Endometrial microvascular endothelial cells (primary cell): ENCODE results near the gene NAXD. TPM values are rescaled to one million over a fixed set of nuclear protein-coding genes. Genes with fewer than 3 reads are reported as not detected.
"Not testable (repeated sequence)": the region's sequence is repeated elsewhere in the genome, so short reads cannot be mapped to it uniquely, and the experiment has no call there.

Source experiments
- in situ Hi-C: cut with HindIII; loops from 2 replicates; pipeline ENCODE4 v1.10.0; 2017; ENCODE audit warnings: low sequenced_read_pairs, low pct_unique_long_range_greater_than_20kb; ENCODE audit errors: inconsistent ontology term
- total RNA-seq: library from RNA; depleted of rRNA; stranded (reverse); fragments of >200 nt; gene quantifications from one replicate; pipeline ENCODE4 v1.2.3, GENCODE V29; 2015; ENCODE audit errors: inconsistent ontology term

The NAXD gene
- total RNA-seq, 1 donor from 2014 or later = 18.3 TPM

DNA sequence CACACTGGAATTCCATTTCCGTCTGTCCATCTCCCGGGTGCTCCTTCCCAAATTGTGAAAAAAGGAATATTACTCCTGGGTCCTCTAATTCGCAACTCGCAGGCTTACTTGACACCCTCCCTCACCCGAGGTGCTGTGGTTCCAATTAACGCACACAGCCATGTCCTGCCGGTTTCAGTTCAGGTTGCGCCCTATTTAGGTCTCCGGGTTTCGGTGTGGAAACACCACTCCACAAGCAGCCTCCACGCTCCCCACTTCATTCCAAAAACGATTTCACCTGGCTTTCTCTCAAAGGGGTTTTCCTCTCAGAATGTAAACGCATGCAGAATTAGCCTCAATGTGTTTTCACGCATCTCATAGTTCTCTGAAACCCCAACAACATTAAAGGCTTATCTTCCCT lies 37.9 kb downstream of the NAXD start:
- in situ Hi-C loops = no loop called here

DNA sequence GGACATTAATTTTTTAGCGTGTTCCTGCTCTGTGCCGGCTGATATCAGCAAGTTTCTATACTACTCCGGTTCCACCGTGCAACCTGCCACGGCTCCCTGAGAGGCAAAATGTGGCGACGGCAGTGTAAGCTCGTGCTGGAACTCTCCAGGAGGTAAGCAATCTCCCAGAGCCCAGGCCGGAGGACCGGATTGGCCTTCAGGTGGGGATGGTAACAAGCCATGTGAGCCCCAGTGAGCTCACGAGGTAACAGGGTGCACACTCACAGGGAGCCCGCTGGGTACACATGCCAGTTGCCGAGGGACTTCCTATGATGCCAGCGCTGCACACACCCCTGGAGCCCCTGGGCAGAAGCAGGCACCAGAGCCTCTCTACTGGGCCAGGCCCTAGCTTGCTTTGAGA lies 38.5 kb downstream of the NAXD start:
- in situ Hi-C loops = no loop called here

GRCh38 chr13:110657196-110657595 lies 41.9 kb downstream of the NAXD start:
- in situ Hi-C loops = no loop called here

DNA sequence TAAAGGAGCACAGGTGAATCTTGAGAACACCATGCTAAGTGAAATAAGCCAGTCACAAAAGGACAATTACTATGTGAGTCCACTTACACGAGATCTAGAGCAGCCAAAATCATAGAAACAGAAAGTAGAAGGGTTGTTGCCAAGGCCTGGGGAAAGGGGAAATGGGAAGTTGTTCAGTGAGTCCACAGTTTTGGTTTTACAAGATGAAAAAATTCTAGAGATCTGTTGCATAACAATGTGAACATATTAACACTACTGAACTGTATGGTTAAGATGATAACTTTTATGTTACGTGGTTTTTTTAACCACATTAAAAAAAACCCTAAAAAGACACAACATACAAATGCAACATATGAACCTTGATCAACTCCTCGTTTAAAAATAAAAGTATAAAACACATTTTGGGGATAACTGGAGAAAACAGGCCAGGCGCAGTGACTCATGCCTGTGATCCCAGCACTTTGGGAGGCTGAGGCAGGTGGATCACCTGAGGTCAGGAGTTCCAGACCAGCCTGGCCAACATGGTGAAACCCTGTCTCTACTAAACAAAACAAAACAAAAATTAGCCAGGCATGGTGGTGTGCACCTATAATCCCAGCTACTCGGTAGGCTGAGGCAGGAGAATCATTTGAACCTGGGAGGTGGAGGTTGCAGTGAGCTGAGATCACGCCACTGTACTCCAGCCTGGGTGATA lies 43.0 kb downstream of the NAXD start:
- in situ Hi-C loops = not testable (repeated sequence)

GRCh38 chr13:110661256-110661655 lies 45.9 kb downstream of the NAXD start:
- in situ Hi-C loops = no loop called here

DNA sequence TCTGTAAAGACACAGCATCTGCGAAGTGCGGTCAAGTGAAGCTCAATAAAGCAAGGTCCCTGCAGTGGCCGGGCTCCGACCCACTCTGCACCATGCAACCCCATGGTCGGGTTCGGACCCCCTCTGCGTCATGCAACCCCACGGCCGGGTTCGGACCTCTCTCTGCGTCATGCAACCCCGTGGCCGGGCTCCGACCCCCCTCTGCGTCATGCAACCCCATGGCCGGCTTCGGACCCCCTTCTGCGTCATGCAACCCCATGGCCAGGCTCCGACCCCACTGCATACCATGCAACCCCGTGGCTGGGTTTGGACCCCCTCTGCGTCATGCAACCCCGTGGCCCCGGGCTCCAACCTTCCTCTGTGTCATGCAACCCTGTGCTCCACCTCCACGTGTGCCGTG lies 46.7 kb downstream of the NAXD start:
- in situ Hi-C loops = no loop called here

DNA sequence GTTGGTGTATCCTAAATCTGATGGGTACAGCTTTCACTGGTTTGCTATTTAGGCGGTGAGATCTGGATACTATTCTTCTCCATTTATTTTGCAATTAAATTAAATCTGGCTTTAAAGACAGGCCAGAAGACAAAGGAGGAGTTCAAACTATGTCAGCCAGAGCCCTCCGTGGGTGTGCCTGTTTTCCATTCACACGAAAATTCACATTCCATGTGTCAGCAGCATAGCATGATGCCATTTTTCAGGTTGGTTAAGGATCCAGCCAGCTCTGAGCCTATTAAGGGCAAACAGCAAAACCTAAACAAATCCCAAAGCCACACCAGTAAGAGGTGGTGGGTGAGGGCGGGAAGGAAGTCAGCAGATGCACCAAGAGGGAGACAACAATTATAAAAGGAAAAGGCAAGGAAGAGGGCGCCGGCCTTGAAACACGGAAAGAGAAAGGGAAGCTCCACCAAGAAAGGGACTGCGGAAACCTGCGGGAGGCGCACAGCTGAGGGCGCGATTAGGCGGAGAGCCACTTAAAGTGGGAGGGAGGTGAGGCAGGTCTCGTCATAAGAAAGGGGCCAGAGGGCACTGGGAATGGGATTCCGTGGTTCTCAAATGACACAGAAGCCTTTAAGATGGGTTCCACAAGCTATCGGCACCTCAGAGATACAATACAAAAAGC lies 47.6 kb downstream of the NAXD start:
- in situ Hi-C loops = no loop called here

DNA sequence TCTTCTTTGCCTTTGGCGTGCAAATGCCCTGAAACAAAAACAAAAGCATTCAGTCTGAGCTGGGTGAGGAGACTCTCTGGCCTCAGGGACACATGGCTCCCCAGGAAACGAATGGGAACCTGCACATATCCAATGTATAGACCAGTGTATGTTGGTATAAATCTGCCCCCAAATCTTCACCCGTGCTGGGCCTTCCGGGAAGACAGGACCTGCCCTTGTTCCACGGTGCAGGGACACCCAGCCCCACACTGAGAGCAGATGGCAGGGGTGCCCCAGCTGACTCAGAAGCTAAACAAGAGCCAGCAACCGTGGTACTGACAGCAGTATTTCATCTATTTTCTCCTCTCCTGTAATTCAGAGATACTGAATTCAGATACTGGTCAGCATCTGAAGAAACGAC lies 48.1 kb downstream of the NAXD start:
- in situ Hi-C loops = no loop called here

GRCh38 chr13:110664041-110664440 lies 48.7 kb downstream of the NAXD start:
- in situ Hi-C loops = no loop called here

GRCh38 chr13:110664673-110665072 lies 49.3 kb downstream of the NAXD start:
- in situ Hi-C loops = no loop called here

DNA sequence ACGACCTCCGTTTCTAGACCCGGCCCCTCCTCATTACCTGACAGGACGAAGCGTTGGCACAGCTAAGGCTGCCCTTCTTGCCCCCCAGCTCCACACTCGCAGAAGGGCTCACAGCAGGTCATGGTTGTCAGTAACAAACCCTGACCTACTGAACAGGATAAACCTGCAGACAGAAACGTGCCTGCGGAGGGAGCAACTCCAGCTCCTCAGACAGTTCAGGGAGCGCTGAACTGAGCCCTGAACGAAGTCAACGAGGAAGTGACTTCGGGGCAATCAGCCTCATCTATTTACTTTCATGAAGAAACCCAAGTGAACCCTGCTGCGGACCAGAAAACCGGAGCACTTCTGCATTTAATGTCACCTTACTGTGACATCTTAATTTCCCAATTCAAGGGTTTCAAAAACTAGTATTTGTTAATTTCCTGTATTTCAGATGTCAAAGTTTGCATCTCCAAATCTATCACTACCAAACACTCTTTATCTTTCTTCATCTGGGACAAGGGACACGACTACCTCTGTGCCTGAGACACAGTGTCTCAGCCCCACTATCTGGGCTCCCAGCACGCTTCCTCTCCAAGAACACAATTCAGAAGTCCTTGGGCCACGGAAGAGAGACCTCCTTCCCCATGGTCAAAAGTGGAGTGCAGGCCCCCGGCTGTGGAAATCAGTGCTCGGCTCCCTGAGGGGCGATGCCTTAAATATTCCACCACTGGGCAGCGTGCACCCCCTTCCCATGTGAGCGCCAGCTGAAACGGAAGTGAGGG lies 50.3 kb downstream of the NAXD start:
- in situ Hi-C loops = no loop called here

DNA sequence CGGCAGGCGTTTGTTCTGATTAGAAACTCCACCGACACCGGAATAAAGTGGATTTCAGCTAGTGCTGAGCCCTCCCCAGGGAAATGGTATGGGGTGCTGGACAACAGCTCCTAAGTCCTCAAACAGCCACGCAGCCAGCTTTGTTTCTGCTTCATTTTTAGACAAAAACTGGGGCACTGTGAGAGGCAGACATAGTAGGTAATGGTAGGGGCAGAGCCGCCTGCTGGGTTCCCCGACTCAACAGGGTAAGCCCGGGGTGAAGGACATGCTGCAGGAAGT lies 50.8 kb downstream of the NAXD start:
- in situ Hi-C loops = no loop called here

DNA sequence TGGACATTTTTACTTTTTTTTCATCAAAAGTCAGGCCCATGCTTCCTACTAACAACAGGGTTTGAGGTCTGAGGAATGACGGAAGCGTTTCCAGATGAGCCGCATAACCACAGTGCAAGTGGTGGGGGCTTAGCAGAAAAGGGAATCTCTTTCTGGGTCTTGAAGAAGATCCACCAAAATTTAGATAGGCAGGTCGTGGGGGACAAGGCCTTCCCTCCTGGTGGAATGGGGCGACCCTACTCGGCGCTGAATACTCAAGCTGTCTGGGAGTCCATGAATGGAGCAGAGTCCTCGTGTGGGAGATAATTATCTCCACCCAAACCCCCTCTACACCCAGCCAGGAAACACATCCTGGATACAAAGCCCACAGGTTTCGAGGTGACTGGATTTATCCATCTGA lies 53.7 kb downstream of the NAXD start:
- in situ Hi-C loops = no loop called here

DNA sequence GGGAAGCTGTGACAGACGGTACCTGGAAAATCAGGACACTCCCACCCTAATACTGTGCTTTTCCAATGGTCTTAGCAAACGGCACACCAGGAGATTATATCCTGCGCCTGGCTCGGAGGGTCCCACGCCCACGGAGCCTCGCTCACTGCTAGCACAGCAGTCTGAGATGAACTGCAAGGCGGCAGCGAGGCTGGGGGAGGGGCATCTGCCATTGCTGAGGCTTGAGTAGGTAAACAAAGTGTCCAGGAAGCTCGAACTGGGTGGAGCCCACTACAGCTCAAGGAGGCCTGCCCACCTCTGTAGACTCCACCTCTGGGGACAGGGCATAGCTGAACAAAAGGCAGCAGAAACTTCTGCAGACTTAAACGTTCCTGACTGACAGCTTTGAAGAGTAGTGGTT lies 54.5 kb downstream of the NAXD start:
- in situ Hi-C loops = not testable (repeated sequence)

- in situ Hi-C loops = no loop called here
Measured at GRCh38 chr13:110676595-110677587, 61.5 kb downstream of the NAXD start.

DNA sequence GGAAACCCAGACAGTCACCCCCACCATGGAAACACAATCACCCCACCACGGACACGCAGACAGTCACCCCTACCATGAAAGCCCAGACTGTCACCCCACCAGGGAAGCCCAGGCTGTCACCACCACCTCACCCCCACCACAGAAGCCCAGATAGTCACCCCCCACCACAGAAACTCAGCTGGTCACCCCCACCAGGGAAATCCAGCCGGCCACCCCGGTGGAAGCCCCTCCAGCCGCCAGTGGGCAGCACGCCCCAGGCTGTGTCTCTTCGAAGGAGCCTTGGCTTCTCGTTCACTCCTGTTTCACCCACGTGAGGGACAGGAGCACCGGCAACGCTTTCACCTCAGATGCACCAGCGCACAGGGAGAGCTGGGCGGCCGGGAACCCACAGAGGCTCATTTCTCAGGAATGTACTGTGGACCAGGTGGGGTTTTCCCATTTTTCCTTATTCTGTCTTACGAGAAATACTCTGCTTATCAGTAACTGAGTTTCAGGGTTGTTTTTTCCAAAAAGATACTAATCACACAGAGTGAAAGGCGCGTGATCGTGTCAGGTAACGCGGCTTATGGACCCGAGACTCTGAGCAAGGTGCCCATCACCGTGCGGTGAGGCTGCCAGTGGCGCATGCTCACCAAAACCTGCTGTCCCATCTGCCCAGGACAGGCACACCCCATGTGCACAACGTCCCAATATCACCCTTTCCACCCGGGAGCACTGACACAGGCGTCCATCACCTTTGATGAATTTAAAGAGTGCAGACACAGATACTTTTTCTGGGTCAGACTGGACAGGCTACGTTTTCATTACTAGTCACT lies 62.6 kb downstream of the NAXD start:
- in situ Hi-C loops = no loop called here

- in situ Hi-C loops = no loop called here
Measured at GRCh38 chr13:110680852-110681251, 65.5 kb downstream of the NAXD start.

- in situ Hi-C loops = no loop called here
Measured at GRCh38 chr13:110681868-110682550, 66.7 kb downstream of the NAXD start.
